Lower leg skin (tissue), 3 donors: ENCODE measurements around the gene RRP15.

ENCODE experiments used
- POLR2A ChIP-seq, 2 donors: fragments of 450-650 bp; IDR thresholded peaks; one replicate each; pipeline ENCODE4 v1.6.1; 2016 to 2017; ENCODE audit warnings: antibody characterized with exemption in 2 of 2, mild to moderate bottlenecking in 1 of 2, moderate library complexity in 1 of 2
- TF ChIP-seq, protein P1 (sequence below), 3 donors: fragments of 450-650 bp; IDR thresholded peaks; one replicate each; pipeline ENCODE4 v1.5.1; 2016; ENCODE audit warnings: antibody characterized with exemption in 3 of 3, mild to moderate bottlenecking in 3 of 3, moderate library complexity in 2 of 3

DNA sequence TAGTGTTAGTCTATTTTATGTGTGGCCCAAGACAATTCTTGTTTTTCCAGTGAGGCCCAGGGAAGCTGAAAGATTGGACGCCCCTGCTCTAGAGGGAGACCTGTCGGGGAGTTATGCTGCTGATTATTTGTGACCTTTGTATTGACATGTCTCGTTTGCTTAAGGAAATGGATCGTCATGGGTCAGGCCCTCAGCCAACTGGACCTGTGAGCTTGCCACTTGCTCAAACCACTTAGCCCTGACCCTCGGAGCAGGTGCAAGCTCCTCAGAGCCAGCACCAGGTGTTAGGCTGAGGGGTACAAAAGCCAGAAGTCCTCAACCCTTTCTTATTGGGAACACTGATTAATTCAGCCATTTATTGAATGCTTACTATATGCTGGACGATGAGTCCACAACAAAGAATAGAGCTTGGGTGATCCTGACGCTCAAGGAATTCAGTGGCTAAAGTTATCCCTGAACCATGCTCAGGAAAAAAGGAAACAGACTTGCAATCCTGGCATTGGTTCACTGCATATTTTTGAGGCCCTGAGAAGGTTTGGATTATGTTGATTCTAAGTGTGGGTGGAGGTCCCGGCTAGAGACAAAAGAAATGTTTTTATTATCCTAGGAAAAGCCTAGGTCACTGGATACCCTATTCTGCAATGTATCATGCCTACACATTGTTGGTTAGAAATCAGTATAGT lies 79.1 kb downstream of the RRP15 start:
- TF ChIP-seq, protein P1, sequence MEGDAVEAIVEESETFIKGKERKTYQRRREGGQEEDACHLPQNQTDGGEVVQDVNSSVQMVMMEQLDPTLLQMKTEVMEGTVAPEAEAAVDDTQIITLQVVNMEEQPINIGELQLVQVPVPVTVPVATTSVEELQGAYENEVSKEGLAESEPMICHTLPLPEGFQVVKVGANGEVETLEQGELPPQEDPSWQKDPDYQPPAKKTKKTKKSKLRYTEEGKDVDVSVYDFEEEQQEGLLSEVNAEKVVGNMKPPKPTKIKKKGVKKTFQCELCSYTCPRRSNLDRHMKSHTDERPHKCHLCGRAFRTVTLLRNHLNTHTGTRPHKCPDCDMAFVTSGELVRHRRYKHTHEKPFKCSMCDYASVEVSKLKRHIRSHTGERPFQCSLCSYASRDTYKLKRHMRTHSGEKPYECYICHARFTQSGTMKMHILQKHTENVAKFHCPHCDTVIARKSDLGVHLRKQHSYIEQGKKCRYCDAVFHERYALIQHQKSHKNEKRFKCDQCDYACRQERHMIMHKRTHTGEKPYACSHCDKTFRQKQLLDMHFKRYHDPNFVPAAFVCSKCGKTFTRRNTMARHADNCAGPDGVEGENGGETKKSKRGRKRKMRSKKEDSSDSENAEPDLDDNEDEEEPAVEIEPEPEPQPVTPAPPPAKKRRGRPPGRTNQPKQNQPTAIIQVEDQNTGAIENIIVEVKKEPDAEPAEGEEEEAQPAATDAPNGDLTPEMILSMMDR (IDR thresholded peaks at IDR 0.05) = no peak
- no peak for TF ChIP-seq POLR2A (IDR thresholded peaks at IDR 0.05)
